PFSK-1 (cell line): ENCODE data around the gene SPATA45.

Experiments
- FOXP2 ChIP-seq: optimal IDR thresholded peaks from 2 replicates; pipeline ENCODE3; 2011; ENCODE audit warnings: borderline replicate concordance, control low read depth, inconsistent platforms; ENCODE audit not compliant: insufficient read depth; ENCODE audit errors: extremely low read length, extremely low read depth
- POLR2AphosphoS5 ChIP-seq: IDR thresholded peaks from 2 replicates; pipeline ENCODE4 v1.6.1; 2012; ENCODE audit warnings: low read depth, mild to moderate bottlenecking, control low read depth, low read length, moderate library complexity
- REST ChIP-seq, 2 experiments: IDR thresholded peaks; 2 replicates each; pipeline versions ENCODE4 v1.6.1 to v1.8.0; 2011 to 2012; ENCODE audit warnings: low read depth in 2 of 2, low read length in 2 of 2, control low read depth in 1 of 2, inconsistent platforms in 1 of 2, mild to moderate bottlenecking in 1 of 2, moderate library complexity in 1 of 2; ENCODE audit not compliant: insufficient read depth in 1 of 2
- SIN3A ChIP-seq: IDR thresholded peaks from 2 replicates; pipeline ENCODE4 v1.6.1; 2012; ENCODE audit warnings: mild to moderate bottlenecking, low read length, moderate library complexity, borderline replicate concordance; ENCODE audit not compliant: insufficient read depth
- TAF1 ChIP-seq: IDR thresholded peaks from 2 replicates; pipeline ENCODE4 v1.6.1; 2012; ENCODE audit warnings: low read length, control low read depth, borderline replicate concordance; ENCODE audit not compliant: insufficient read depth

The SPATA45 gene

DNA sequence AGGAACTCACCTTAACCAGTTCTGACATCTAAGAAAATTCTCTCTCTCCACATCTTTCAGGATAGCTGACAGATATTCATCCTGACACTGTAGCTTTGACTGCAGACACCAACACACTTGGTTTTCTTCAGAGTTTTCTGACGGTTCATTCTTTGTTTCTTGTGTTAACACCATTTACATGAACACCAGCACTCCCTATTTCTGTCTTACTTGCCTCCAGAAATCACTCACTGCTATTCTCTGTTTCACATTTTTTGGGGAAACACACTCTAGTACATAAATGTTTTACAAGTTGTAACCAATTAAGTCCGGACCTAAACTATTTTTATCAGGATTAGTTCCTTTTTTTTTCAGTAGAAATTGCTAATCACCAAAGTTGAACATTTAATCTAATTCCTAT is 26.1 kb upstream of the SPATA45 start:
- no peak for TF ChIP-seq SIN3A
- no peak for TF ChIP-seq REST (IDR thresholded peaks at IDR 0.05; ENCODE audit: insufficient read depth in 1 of 2, low read depth in 2 of 2, low read length in 2 of 2)
- TF ChIP-seq FOXP2: no peak
- TF ChIP-seq POLR2AphosphoS5: no peak
- TF ChIP-seq TAF1: no peak

- no peak for TF ChIP-seq REST (IDR thresholded peaks at IDR 0.05; ENCODE audit: insufficient read depth in 1 of 2, low read depth in 2 of 2, low read length in 2 of 2)
- no peak for TF ChIP-seq POLR2AphosphoS5
- no peak for TF ChIP-seq FOXP2
- no peak for TF ChIP-seq SIN3A
- TF ChIP-seq TAF1: no peak
Measured at GRCh38 chr1:212871976-212872375, 24.5 kb upstream of the SPATA45 start.

DNA sequence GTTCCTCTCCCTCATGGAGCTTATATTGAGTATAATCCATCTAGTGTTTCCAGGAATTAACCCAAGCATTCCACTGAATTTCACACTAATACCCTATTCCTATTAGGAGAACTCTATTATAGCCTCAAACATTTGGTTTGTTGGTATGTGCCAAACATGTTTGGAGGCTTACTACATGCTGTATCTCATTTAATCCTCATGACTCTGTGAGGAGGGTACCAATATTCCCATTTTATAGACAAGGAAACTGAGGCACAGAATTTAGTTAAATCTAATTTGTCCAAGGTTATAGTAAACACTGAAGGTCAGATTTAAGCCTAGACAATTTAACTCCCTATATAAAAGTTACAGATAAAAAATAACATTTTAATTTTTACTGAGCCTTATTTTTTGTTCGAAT is 19.7 kb upstream of the SPATA45 start:
- no peak for TF ChIP-seq SIN3A
- no peak for TF ChIP-seq FOXP2
- no peak for TF ChIP-seq REST (IDR thresholded peaks at IDR 0.05; ENCODE audit: insufficient read depth in 1 of 2, low read depth in 2 of 2, low read length in 2 of 2)
- TF ChIP-seq TAF1: no peak
- TF ChIP-seq POLR2AphosphoS5: no peak

GRCh38 chr1:212864201-212864600 is 16.8 kb upstream of the SPATA45 start:
- TF ChIP-seq TAF1 (no peak), FOXP2 (no peak)

- no peak for TF ChIP-seq POLR2AphosphoS5
- no peak for TF ChIP-seq SIN3A
- no peak for TF ChIP-seq REST (IDR thresholded peaks at IDR 0.05; ENCODE audit: insufficient read depth in 1 of 2, low read depth in 2 of 2, low read length in 2 of 2)
- TF ChIP-seq TAF1: no peak
Measured at GRCh38 chr1:212862111-212862690, 14.8 kb upstream of the SPATA45 start.
